GM18499 (cell line): ENCODE measurements around the gene SLPI.

ENCODE experiments used
- ATAC-seq: cut with Tn5 transposase; IDR thresholded peaks from one replicate; pipeline ENCODE4 v1.9.1; 2021; ENCODE audit warnings: moderate number of reproducible peaks; ENCODE audit not compliant: insufficient read depth, unreplicated experiment

The SLPI gene

GRCh38 chr20:45254383-45255262 is at the start of gene SLPI:
SLPI (minus strand) TSS chr20:45254564; CDS start chr20:45254543, 21 bp downstream.
- no peak for ATAC-seq

GRCh38 chr20:45303586-45304463 is 49.5 kb upstream of the SLPI start:
- no peak for ATAC-seq

GRCh38 chr20:45301824-45302271 is 47.5 kb upstream of the SLPI start:
- ATAC-seq, result no peak

GRCh38 chr20:45300961-45301360 is 46.6 kb upstream of the SLPI start:
- no peak for ATAC-seq

GRCh38 chr20:45299786-45300185 is 45.4 kb upstream of the SLPI start:
- ATAC-seq, result no peak

- ATAC-seq, result no peak
Observed at GRCh38 chr20:45297786-45298497, 43.6 kb upstream of the SLPI start.

- ATAC-seq, result no peak
Observed at GRCh38 chr20:45294659-45295058, 40.3 kb upstream of the SLPI start.

- no peak for ATAC-seq
Observed at GRCh38 chr20:45294003-45294368, 39.6 kb upstream of the SLPI start.

GRCh38 chr20:45293041-45294002 is 39.0 kb upstream of the SLPI start:
- no peak for ATAC-seq

- no peak for ATAC-seq
Observed at GRCh38 chr20:45292343-45292742, 38.0 kb upstream of the SLPI start.

- no peak for ATAC-seq
Observed at GRCh38 chr20:45291526-45291925, 37.2 kb upstream of the SLPI start.

- ATAC-seq, result no peak
Observed at GRCh38 chr20:45290677-45291355, 36.5 kb upstream of the SLPI start.

- ATAC-seq, result no peak
Observed at GRCh38 chr20:45289942-45290676, 35.7 kb upstream of the SLPI start.

GRCh38 chr20:45288860-45289259 is 34.5 kb upstream of the SLPI start:
- no peak for ATAC-seq

GRCh38 chr20:45288376-45288775 is 34.0 kb upstream of the SLPI start:
- ATAC-seq, result no peak

- ATAC-seq, result no peak
Observed at GRCh38 chr20:45283551-45284057, 29.2 kb upstream of the SLPI start.

- no peak for ATAC-seq
Observed at GRCh38 chr20:45282700-45283550, 28.6 kb upstream of the SLPI start.
